ENCODE results near the gene WDR37.
A peak's percentile ranks its signal among the peaks of the same experiment; 100 is the strongest.
"Not testable (repeated sequence)": the region's sequence is repeated elsewhere in the genome, so short reads cannot be mapped to it uniquely, and the experiment has no call there.

The WDR37 gene

DNA sequence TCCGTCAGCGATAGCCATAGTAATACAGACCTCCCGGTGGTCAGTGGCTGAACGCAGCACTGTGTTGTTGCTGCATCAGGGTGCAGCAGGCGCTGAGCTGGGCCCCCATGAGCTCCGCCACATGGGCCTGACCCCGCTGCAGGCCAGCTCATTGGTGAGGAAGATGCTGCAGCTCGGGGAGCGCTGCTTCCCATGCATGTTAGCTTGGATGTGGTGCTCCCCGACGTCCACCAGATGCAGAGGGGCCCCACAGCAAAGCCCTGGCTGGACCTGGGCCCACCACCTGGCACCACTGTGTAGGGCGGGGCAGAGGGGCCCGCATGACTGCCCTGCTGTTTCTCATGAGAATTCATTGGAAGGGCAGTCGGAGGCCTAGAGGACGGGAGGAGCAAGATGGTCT lies 50.8 kb downstream of the WDR37 start:
- no peak for DNase-seq

DNA sequence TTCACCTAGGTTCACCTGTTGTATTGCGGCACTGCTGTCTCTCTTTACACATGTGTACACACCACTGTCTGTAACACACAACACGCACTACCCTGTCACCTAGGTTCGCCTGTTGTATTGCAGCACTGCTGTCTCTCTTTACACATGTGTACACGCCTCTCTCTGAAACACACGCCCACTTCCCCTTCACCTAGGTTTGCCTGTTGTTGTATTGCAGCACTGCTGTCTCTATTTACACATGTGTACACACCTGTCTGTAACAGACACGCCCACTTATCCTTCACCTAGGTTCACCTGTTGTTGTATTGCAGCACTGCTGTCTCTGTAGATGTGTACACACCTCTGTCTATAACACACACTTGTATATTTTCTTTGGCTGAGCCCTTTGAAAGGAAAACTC lies 51.5 kb downstream of the WDR37 start:
- no peak for DNase-seq

DNA sequence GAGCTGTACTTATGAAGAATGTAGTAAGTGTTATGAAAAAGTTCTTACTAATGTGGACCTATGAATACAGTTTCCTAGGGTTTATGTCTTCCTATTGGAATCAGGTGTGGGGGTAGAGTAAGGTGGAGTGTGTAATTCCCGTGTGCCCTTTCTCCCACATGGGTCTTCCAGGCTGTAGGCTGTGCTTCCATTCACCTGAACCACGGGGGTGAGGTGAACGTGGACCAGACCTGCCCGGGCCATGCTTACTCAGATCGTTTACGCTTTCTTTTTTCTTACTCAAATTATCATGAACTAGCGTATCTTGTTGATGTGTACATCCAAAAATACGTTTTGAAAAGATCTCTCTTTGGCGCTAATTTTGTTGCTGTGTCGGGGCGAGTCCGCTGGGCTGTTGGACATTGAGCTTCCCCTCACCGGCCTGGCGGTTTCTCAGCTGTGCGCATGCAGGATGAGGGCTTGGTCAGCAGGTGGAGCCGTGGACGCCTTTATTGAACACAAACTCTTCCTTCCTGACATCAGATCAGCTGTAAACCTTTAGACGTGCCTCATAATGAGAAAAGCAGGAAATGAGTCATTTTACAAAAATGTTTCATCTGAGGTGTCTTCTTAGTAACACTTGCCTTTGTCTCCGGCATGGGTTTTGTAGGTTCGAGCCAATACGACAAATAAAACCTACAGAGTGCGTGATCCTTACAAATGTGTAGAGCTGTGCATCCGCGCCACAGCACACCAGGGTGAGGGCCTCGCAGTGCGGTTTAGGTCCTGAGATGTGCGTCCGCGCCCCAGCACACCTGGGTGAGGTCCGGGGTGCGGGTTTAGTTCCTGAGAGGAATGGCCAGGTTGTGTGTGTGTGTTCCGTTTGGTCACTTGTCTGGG lies 53.8 kb downstream of the WDR37 start:
- peak in 1 of 14 donors; percentile 13 for DNase-seq

DNA sequence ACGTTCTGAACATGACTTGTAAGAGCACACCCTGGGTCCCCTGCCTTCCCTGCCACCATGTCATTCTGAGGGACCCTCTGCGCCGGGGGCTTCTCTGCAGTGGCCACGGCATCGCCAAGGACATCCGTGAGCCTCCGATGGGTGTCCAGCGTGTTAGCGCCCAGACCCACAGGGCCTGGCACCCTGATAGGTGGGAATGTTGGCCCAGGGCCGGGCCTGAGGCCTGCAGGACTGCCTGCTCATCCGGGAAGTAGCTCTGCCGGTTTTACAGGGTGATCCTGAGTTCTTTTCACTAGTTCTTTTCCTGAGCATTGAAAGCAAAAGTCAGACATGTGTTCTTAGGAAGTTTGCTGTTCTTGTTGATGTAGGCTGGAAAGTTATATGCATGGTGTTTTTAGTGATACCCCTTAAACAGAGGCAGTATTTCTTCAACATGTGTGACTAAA lies 54.5 kb downstream of the WDR37 start:
- no peak for DNase-seq

DNA sequence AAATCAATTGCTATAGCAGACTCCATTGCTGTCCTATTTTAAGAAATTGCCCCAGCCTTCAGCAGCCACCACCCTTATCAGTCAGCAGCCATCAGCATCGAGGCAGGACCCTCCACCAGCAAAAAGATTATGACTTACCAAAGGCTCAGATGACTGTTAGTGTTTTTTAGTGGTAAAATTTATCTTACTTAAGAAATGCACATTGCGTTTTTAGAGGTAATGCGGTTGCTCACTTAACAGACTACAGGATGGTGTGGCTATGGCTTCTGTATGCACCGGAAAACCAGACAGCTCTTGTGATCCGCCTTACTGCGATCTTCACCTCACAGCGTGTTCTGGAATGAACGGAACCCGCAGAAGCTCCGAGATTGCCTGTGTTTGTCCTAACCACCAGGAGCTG lies 58.1 kb downstream of the WDR37 start:
- DNase-seq: no peak

DNA sequence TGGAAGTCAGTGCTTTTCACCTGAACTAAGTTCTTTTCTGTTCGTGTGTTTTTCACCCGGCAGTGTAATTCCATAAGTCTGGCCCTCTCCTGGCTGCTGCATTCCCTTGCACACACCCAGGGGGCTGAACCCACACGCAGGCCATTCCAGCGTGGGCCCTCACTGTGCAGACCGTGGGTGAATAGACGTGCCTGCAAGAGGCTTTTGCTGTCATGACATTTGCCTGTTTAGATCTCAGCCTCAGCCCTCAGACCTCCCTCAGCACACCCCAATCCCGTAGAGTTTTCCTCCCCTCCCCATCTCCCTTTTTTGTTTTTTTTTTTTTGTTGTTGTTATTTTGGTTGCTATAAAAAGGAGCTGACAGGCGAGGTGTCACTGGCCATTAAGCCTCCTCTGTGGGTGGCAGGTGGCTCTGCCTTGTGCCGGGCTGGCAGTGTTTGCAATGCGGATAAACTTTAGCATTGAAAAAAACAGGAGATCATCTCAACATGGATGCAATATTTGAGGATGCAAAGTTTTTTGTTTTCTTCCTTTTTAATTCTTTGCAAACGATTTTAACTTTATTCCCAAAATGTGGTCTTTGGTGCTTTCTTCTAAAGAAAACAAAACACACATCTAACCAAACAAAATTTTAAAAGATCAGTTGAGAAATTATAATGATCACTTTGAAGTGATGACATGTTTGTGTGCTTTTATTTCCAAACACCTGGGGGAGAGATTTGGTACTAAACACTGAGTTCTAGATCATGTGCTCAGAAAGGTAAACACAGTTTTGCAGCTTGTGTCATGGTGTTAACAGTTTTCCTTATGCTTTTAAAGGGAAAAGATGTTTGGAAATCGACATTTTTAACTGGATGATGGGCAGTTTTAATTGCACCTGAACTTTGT lies 58.8 kb downstream of the WDR37 start:
- DNase-seq: peak in 1 of 14 donors; percentile 71

DNA sequence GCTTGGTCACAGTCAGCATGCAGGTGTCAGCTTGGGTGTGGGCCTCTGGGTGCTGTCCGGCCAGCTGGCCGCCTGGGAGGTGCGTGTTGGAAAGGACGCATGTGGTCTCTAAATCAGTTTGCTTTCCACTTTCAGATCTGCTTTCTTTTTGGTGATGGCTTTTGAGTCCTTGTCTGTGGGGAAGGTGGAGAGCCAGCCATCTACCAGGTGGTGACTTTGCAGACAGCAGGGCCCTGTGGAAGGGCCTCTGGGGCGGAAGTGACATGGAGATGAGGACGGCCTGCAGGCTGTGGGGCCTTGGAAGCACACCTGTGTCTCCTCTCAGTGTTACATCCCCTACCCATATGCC lies 59.4 kb downstream of the WDR37 start:
- DNase-seq: no peak

DNA sequence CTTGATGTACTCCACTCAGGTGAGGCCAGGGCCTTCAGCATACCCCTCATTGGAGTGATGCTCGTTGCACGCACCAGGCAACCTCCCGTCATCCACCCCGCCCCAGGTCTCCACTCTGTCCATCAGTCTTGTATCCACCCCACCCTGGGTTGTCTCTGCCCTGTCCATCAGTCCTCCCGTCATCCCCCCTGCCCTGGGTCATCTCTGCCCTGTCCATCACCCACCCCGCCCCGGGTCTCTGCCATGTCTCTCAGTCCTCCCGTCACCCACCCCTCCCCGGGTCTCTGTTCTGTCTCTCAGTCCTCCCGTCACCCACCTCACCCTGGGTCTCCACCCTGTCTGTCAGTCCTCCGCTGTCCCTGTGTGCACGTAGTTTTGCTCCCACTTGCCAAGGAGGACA lies 59.9 kb downstream of the WDR37 start:
- DNase-seq: no peak

DNA sequence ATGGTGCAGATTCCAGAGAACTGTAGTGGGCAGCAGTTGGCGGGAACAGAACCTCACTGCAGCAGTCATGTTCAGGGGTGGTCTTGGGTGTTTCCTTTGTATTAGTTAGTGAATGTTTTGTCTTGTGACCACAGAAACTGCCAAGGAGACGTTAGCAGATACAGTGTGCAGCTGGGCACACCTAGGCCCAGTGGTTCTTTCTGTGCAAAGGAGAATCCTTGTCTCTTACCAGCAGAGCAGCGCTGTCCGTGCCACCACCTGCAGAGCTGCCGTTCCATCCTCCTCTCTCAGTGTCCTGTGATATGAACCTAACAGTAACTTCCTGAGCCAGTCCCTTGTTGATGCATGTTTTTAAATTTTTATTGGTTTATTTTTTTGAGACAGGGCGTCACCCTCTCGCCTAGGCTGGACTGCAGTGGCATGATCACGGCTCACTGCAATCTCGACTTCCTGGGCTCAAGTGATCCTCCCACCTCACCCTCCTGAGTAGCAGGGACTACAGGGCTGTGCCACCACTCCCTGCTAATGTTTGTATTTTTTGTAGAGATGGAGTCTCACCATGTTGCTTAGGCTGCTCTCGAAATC lies 60.6 kb downstream of the WDR37 start:
- no peak for DNase-seq

DNA sequence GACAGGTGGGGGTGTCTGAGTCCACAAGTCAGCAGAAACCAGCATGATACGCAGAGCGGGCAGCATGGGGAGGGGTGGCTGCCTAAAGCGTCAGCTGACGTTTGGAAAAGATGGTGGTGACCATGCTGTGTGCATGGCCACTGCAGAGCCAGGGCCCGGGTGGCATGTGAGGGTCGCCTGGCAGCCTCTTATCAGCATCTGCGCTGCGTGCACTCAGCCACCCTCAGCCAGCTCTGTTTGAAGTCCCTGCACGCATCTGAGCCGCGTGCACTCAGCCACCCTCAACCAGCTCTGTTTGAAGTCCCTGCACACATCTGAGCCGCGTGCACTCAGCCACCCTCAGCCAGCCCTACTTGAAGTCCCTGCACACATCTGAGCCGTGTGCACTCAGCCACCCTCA lies 61.5 kb downstream of the WDR37 start:
- DNase-seq: no peak

DNA sequence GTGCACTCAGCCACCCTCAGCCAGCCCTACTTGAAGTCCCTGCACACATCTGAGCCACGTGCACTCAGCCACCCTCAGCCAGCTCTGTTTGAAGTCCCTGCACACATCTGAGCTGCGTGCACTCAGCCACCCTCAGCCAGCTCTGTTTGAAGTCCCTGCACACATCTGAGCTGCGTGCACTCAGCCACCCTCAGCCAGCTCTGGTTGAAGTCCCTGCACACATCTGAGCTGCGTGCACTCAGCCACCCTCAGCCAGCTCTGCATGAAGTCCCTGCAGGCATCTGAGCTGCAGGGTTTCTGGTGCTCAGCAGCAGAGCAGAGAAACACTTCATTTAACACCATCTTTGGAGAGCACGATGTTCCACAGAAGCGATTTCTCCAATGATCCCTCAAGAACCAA lies 62.1 kb downstream of the WDR37 start:
- not testable (repeated sequence) for DNase-seq

DNA sequence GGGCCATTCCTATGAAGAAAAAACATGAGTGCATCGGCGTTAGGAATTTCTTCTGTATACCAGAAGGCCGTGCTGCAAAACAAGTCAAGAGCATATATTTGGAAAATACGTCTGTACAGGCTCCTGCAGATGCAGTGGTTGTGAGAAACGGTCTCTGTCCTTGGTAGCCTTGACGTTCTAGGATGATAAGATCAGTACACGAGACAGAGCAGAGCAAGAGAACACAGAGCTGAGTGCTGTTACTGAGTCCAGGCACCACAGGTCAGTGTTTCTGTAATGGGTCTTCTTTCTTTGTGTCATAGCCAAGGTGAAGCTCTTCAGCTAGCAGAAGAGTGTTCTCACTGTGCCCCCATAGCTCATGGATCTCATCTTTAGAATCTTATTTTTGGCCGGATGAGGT lies 62.8 kb downstream of the WDR37 start:
- no peak for DNase-seq

DNA sequence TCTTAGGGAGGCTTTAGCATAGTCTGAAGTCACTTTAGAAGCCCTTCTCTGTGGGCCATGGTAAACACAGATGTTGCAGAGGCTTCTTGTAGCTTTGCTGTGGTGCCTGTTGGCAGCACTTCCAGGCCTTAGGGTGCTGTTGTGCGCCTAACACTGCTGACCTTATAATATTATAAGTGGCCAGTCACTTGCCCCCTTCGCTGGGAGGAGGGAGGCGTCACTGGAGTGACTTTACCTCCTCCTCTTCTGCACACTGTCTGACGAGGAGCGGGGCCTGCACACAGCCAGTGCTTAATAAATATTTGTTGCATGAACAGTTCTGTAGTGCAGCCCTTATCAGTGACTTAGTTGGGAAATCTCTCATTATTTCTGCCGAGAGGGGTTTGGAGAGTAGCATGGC lies 63.3 kb downstream of the WDR37 start:
- DNase-seq: no peak

DNA sequence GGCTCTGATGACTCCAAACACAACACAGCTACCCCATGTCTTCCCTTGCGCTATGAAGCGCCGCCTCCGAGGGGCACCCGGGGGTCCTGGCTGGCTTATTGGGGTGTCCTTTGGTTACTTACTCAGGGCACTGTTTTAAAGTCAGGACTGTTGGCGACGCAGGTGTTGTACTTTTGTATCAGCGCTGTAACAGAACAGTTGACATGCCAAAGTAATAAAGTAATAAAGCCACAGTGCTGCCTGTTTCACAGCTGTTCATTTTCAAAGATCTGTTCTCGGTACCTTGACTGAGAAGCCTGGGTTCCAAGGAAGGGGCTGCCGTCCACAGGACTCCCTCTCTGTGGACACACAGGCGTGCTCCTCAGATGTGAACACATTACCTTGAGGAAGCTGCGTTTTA lies 64.1 kb downstream of the WDR37 start:
- no peak for DNase-seq

DNA sequence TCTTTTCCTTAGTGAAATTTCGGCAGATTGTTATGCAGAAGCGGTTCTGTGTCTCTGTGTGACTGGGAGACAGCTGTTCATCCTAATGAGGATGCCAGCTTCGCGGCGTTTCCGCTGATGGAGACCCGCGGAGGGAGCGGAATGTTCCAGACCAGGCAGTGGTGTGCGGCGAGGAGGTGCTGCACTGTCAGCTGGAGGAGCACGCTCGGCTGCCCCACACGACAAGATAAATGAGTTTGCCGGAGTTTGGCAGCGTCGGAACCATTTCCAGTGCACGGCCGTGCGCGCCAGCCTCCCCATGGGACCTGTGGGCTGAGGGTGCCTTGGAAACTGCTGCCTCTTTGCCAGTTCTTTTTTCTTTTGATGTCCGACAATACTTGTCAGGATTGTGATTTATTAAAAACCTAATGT lies 64.6 kb downstream of the WDR37 start:
- peak in 9 of 14 donors; percentile 21 to 75 (median 65) for DNase-seq

DNA sequence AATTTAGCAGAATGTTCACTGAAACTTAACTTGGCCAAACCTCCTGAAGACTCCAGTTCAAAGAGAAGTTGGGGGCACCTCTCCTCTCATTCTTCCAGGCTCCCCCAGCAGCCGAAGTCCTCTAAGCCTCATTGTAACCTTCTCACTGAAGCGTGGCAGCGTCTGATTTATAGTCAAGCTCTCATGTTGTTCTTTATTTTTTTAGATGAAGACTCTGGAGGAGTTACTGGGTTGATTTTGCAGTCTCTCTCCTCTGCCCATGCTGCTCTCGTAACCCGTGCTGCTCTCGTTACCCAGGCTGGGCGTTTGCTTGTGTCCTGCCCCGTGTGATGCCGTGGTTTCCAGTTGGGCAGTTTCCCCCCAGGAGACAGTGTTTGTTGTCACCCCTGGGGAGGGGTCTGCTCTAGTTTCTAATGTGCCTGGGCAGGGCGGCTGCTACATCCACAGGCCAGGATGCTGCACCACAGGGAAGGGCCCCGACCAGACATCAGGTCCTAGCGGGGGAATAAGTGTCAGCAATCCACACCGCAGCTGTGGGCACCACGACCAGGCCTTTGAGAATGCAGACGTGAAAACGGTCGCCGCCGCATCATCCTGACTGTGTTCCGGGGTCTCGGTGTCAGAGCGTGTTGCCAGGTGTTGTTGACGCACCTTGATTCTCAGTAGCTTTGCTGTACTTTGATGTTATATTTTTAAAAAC lies 65.2 kb downstream of the WDR37 start:
- peak in 1 of 14 donors; percentile 43 for DNase-seq

DNA sequence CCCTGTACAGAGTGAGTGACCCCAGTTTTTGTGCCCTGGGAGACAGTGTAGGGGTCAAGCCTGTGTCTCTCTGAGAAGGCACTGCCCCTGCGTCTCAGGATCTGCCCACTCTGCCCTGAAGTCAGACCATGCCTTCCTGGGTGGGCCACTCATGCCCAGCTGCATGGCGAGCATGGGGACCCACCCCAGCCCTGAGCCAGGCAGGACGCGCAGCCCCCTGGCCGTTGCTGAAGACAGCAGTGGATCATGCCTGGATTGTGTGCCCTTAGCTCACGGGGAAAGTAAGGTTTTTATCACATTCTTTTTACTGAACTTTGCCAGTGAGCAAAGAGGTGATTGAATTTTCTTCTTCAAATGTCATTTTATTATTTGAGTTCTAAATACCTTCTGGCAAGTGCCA lies 66.2 kb downstream of the WDR37 start:
- DNase-seq: no peak

DNA sequence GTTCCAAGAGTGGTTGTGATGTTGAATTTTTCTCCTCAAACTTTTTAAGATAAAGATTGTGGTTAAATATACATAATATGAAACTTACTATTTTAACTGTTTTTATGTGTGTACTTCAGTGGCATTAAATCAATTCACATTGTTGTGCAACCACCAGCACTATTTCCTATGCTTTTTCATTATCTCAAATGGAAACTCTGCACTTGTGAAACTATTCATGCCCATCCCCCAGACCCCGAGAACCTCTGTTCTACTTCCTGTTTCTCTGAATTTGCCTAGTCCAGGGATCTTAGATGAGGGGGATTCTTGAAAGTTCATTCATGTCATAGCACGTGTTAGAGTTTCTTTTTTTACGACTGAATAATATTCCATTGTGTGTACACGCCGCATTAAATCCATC lies 67.0 kb downstream of the WDR37 start:
- DNase-seq: no peak

DNA sequence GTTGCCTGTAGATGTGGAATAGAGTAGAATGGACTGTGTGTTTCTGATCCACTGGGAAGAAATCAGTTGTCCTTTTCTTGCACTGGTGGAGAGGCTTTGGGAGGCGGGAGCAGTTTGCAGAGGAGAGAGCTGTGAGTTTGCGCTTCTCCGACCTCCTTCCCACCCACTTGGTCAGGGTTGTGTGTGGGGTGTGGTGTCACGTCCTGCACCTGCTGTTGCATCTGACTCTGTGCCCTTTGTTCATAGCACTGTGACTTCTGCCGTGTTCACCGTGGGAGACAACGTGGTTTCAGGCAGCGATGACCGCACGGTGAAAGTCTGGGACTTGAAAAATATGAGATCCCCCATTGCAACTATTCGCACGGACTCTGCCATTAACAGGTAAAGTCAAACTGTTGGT lies 67.8 kb downstream of the WDR37 start:
- no peak for DNase-seq

DNA sequence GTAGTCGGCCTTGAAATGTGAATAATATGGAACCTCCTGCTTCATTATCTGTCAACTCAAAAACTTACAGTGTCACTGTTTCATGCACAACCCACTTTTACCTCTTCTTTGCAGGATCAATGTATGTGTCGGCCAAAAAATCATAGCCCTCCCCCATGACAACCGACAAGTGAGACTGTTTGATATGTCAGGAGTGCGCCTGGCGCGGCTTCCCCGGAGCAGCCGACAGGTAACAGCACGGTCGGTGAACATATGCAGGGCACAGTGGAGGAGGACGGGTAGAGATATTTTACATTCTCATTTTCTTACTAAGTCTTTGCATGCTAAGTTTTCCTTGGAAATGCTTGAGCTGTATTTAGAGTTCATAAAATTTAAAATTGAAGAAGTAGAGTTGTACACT lies 68.6 kb downstream of the WDR37 start:
- no peak for DNase-seq

DNA sequence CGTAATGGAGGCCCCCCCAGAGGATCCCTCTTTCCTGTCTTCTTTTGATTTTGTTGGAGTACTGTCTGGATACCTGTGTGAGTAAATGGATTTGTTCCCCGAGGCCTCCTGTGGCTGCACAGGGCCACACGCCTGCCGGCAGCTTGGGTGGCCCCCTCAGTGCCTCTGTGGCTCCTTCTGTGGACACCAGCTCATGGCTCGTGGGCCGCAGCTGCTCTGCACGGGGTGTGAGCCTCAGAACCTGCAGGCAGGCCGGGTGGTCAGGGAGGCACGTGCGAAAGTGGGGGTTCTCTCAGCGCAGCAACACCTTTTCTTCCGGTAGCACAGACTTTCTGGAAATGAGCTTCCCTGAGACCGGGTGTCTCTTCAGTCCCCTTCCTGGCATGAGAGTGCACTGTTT lies 70.3 kb downstream of the WDR37 start:
- no peak for DNase-seq

DNA sequence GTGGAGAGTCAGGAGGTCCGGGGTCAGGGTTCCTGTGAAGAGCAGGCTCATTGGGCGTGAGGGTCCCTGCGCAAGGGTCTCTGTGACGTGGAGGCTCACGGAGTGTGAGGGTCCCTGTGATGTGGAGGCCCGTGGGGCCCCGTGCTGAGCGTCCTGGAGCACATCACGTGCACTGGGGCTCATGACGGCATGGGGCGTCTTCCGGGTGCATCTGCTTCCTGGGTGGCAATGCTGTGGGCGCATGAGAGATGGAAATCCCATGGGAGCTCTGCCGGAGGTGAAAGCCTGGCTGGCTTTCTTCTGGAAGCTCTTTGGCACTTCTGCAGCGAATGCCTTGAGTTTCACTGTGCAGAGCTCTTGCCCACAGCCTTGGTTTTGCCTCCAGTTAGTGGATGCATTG lies 71.4 kb downstream of the WDR37 start:
- DNase-seq: no peak

DNA sequence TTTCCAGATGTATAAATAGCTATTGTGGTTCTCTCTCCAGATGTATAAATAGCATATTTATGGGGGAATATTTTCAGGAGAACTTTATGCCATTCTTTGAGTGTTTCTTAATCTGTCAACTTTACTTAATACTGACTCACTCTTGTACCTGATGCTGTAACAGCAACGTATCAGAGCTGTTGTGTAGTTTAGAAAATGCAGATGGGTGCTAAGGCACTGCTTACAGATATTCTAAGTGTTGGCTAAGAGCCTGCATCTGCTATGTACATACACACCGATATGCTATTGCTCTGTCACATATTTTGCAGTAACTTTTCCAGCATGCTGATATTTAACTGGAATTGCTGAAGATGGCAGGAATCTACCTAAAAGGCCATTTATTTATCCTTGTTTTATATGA lies 71.9 kb downstream of the WDR37 start:
- DNase-seq: no peak
